Measurements from ENCODE around the gene KCNN1.

DNA sequence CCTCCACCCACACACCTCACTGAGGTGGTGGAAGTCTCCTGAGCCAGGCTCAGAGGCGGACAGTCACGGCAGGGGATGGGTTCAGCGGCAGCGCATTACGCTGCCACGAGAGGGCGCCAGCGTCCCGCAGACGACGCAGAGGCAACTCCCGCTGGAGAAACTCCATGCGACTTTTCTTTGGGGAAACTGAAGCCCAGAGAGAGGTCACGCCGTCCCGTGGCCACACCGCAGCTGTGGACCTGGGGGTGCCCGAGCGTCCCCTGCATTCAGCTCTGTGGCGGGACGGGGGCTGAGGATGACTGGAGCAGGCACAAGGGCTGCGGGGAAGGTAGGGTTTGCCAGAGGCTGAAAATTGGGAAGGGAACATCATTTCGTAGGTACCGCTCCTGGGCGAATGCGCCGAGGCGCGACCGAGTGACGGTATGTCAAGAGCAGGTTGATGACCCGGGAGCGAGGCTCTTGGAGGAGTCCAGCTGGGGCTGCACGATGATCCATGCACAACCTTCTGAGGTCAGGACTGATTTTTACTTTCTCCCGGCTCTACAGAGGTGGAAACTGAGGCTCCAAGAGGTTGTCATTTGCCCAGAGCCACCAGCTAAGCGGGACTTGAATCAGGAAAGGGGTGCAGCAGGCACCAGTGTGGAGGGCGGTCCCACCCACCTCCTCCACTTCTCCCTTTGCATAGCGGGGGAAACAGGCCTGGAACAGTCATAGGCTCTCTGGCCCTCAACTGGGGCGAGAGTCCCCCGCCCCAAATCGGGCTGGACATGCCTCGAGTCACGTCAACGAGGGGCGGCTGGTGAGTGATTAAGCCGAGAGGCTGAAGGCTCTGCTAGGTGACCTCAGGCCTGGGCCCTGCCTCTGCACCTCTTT is 40.4 kb downstream of the KCNN1 start:
- TF ChIP-seq, protein P1, sequence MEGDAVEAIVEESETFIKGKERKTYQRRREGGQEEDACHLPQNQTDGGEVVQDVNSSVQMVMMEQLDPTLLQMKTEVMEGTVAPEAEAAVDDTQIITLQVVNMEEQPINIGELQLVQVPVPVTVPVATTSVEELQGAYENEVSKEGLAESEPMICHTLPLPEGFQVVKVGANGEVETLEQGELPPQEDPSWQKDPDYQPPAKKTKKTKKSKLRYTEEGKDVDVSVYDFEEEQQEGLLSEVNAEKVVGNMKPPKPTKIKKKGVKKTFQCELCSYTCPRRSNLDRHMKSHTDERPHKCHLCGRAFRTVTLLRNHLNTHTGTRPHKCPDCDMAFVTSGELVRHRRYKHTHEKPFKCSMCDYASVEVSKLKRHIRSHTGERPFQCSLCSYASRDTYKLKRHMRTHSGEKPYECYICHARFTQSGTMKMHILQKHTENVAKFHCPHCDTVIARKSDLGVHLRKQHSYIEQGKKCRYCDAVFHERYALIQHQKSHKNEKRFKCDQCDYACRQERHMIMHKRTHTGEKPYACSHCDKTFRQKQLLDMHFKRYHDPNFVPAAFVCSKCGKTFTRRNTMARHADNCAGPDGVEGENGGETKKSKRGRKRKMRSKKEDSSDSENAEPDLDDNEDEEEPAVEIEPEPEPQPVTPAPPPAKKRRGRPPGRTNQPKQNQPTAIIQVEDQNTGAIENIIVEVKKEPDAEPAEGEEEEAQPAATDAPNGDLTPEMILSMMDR (IDR thresholded peaks at IDR 0.05) = peak; percentile 90 to 99 (median 95)
- TF ChIP-seq POLR2AphosphoS5 (IDR thresholded peaks at IDR 0.05) (peak; percentile 51 to 73 (median 70)), POLR2A (IDR thresholded peaks at IDR 0.05) (no peak)

Data from breast epithelium (tissue), 3 donors.